Neural progenitor cell (in vitro differentiated cells): ENCODE results near the gene PGBD5. TPM values are rescaled to one million over a fixed set of nuclear protein-coding genes. Genes with fewer than 3 reads are reported as not detected.

Experiments
- DNase-seq: peaks from one replicate; pipeline ENCODE4 v3.0.0-alpha.2; 2016; ENCODE audit warnings: low spot score
- H2AFZ ChIP-seq: fragments of 200-600 bp; sonication (generic); replicated peaks from 2 replicates; pipeline ENCODE4 v1.6.1; 2016; ENCODE audit warnings: antibody characterized with exemption
- H3F3A ChIP-seq: fragments of 200-600 bp; sonication (generic); 2 replicates; pipeline ENCODE4 v1.6.1; 2016; ENCODE audit warnings: antibody characterized with exemption, low read depth
- H3K27ac ChIP-seq: fragments of 200-600 bp; sonication (generic); 2 replicates; pipeline ENCODE4 v1.5.1; 2016; ENCODE audit warnings: mild to moderate bottlenecking
- H3K27me3 ChIP-seq: fragments of 200-600 bp; sonication (generic); 2 replicates; pipeline ENCODE4 v1.6.1; 2016; ENCODE audit warnings: mild to moderate bottlenecking, moderate library complexity
- H3K36me3 ChIP-seq: fragments of 200-600 bp; sonication (generic); 2 replicates; pipeline ENCODE4 v1.5.1; 2016
- H3K4me1 ChIP-seq: fragments of 200-600 bp; sonication (generic); 2 replicates; pipeline ENCODE4 v1.6.1; 2016; ENCODE audit warnings: mixed run types
- H3K4me2 ChIP-seq: fragments of 200-600 bp; sonication (generic); 2 replicates; pipeline ENCODE4 v1.6.1; 2016
- H3K4me3 ChIP-seq: fragments of 200-600 bp; sonication (generic); 2 replicates; pipeline ENCODE4 v1.5.1; 2016
- H3K79me2 ChIP-seq: fragments of 200-600 bp; sonication (generic); 2 replicates; pipeline ENCODE4 v1.6.1; 2016; ENCODE audit warnings: low read depth
- H3K9ac ChIP-seq: fragments of 200-600 bp; sonication (generic); 2 replicates; pipeline ENCODE4 v1.6.1; 2016
- H3K9me3 ChIP-seq: fragments of 200-600 bp; sonication (generic); 2 replicates; pipeline ENCODE4 v1.5.1; 2016; ENCODE audit warnings: low read depth
- H4K20me1 ChIP-seq: fragments of 200-600 bp; sonication (generic); 2 replicates; pipeline ENCODE4 v1.6.1; 2016; ENCODE audit warnings: low read depth
- H3K27ac Mint-ChIP-seq: 3 replicates; pipeline ENCODE4 v1.8.0; 2021; ENCODE audit warnings: mixed read lengths
- H3K27me3 Mint-ChIP-seq: 2 replicates; pipeline ENCODE4 v1.8.0; 2022; ENCODE audit warnings: low read depth, mild to moderate bottlenecking, inconsistent platforms, moderate library complexity, mixed read lengths; ENCODE audit not compliant: insufficient read depth
- H3K36me3 Mint-ChIP-seq: 3 replicates; pipeline ENCODE4 v1.8.0; 2021; ENCODE audit warnings: mixed read lengths
- H3K4me1 Mint-ChIP-seq: 3 replicates; pipeline ENCODE4 v1.8.0; 2021; ENCODE audit warnings: mixed read lengths
- H3K4me3 Mint-ChIP-seq: 3 replicates; pipeline ENCODE4 v1.8.0; 2021; ENCODE audit warnings: mild to moderate bottlenecking, moderate library complexity, mixed read lengths
- H3K9me3 Mint-ChIP-seq: 3 replicates; pipeline ENCODE4 v1.8.0; 2020; ENCODE audit warnings: mixed read lengths
- CTCF ChIP-seq: fragments of 200-600 bp; sonication (generic); IDR thresholded peaks from 2 replicates; pipeline ENCODE4 v1.5.1; 2017; ENCODE audit warnings: antibody characterized with exemption, mild to moderate bottlenecking
- EZH2 ChIP-seq: fragments of 200-600 bp; sonication (generic); IDR thresholded peaks from 2 replicates; pipeline ENCODE4 v1.6.1; 2017; ENCODE audit warnings: antibody characterized with exemption, mild to moderate bottlenecking, moderate library complexity
- EZH2phosphoT487 ChIP-seq: fragments of 200-600 bp; sonication (generic); IDR thresholded peaks from 2 replicates; pipeline ENCODE4 v1.6.1; 2017; ENCODE audit warnings: antibody characterized with exemption
- total RNA-seq: library from RNA; depleted of rRNA; stranded (reverse); fragments of >200 nt; gene quantifications from 2 replicates; pipeline ENCODE4 v1.2.3, GENCODE V29; 2015; ENCODE audit warnings: low replicate concordance

Gene PGBD5
- total RNA-seq, 1 donor from 2014 or later, result 1.2 TPM

- H3K9me3 ChIP-seq, result no peaks in the 10 kb centered on the region
- H3K27me3 ChIP-seq, result no peaks in the 10 kb centered on the region
- H3K79me2 ChIP-seq, result peaks cover 1% of the 10 kb centered on the region
- peaks cover 9% of the 10 kb centered on the region for H3K9me3 Mint-ChIP-seq
- H3K27ac ChIP-seq, result no peak overlapping the region
- no peak for TF ChIP-seq EZH2phosphoT487
- no peak for TF ChIP-seq CTCF
- no peak for TF ChIP-seq EZH2
- no peaks in the 10 kb centered on the region for H3K4me1 Mint-ChIP-seq
- H3K9ac ChIP-seq, result no peak overlapping the region
- H3K27me3 Mint-ChIP-seq, result no peaks in the 10 kb centered on the region
- H3K4me3 Mint-ChIP-seq, result no peak overlapping the region
- no peaks in the 10 kb centered on the region for H4K20me1 ChIP-seq
- no peak overlapping the region for H2AFZ ChIP-seq
- peaks cover 11% of the 10 kb centered on the region for H3K36me3 Mint-ChIP-seq
- H3K4me2 ChIP-seq, result no peak overlapping the region
- H3K4me3 ChIP-seq, result no peak overlapping the region
- H3K4me1 ChIP-seq, result no peaks in the 10 kb centered on the region
- no peak overlapping the region for H3K27ac Mint-ChIP-seq
- DNase-seq, result no peak
- no peaks in the 10 kb centered on the region for H3K36me3 ChIP-seq
- H3F3A ChIP-seq, result no peaks in the 10 kb centered on the region
Measured at GRCh38 chr1:230415405-230416132, 10.6 kb downstream of the PGBD5 start.

- no peak for DNase-seq
- H3K4me1 Mint-ChIP-seq, result no peaks in the 10 kb centered on the region
- no peaks in the 10 kb centered on the region for H3K27me3 ChIP-seq
Measured at GRCh38 chr1:230414694-230415093, 11.4 kb downstream of the PGBD5 start.

DNA sequence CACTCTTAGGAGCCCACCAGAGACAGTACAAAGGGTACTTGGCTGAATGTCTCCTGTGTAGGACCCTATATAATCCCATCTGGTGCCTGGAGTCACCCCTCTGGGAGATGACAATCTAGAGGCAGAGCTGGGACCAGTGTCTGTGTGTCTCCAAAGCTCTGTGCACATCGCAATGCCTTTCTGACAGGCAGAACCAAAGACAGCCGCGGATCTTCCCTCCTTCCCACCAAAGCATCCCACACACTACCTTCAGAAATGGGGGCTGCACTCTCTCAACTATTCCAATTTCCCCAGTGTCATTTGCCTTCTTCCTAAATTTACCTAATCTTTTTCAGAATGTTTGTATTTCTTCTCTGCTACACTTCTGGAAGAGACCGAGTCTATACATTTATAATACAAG is 12.0 kb downstream of the PGBD5 start:
- Mint-ChIP-seq H3K9me3 (peaks cover 2% of the 10 kb centered on the region), H3K36me3 (peaks cover 2% of the 10 kb centered on the region), H3K27me3 (no peaks in the 10 kb centered on the region), H3K27ac (no peak overlapping the region), H3K4me3 (no peak overlapping the region), H3K4me1 (no peaks in the 10 kb centered on the region)
- no peak overlapping the region for H3K9ac ChIP-seq
- no peak for TF ChIP-seq EZH2phosphoT487
- no peak for TF ChIP-seq CTCF
- TF ChIP-seq EZH2, result no peak
- no peak overlapping the region for H2AFZ ChIP-seq
- H3K27me3 ChIP-seq, result no peaks in the 10 kb centered on the region
- no peak overlapping the region for H3K4me3 ChIP-seq
- DNase-seq, result no peak
- H3K79me2 ChIP-seq, result no peaks in the 10 kb centered on the region
- H3K4me1 ChIP-seq, result no peaks in the 10 kb centered on the region
- H3F3A ChIP-seq, result no peaks in the 10 kb centered on the region
- no peaks in the 10 kb centered on the region for H3K36me3 ChIP-seq
- no peaks in the 10 kb centered on the region for H4K20me1 ChIP-seq
- H3K4me2 ChIP-seq, result no peak overlapping the region
- no peak overlapping the region for H3K27ac ChIP-seq
- no peaks in the 10 kb centered on the region for H3K9me3 ChIP-seq

More at GRCh38 chr1:230414694-230415093, 11.4 kb downstream of the PGBD5 start:
- TF ChIP-seq EZH2 (no peak), EZH2phosphoT487 (no peak), CTCF (no peak)
- Mint-ChIP-seq H3K27ac (no peak overlapping the region), H3K27me3 (no peaks in the 10 kb centered on the region), H3K4me3 (no peak overlapping the region), H3K9me3 (peaks cover 3% of the 10 kb centered on the region), H3K36me3 (peaks cover 4% of the 10 kb centered on the region)
- Histone ChIP-seq H3K4me3 (no peak overlapping the region), H3K36me3 (no peaks in the 10 kb centered on the region), H3K79me2 (no peaks in the 10 kb centered on the region), H3K9ac (no peak overlapping the region), H4K20me1 (no peaks in the 10 kb centered on the region), H2AFZ (no peak overlapping the region), H3K4me2 (no peak overlapping the region), H3F3A (no peaks in the 10 kb centered on the region), H3K27ac (no peak overlapping the region), H3K9me3 (no peaks in the 10 kb centered on the region), H3K4me1 (no peaks in the 10 kb centered on the region)
